Vagina (tissue), 2 donors: ENCODE data around the gene ZNF524. TPM values are rescaled to one million over a fixed set of nuclear protein-coding genes. Genes with fewer than 3 reads are reported as not detected.

ENCODE experiments used
- DNase-seq, 2 donors: peaks; one replicate each; pipeline ENCODE4 v3.0.0-alpha.2; 2017; ENCODE audit errors: extremely low spot score in 2 of 2
- H3K27ac ChIP-seq: fragments of 200-600 bp; sonication (generic); one replicate; pipeline ENCODE4 v1.5.1; 2019
- H3K27me3 ChIP-seq: fragments of 200-600 bp; sonication (generic); one replicate; pipeline ENCODE4 v1.5.1; 2019
- H3K36me3 ChIP-seq, 2 donors: fragments of 200-600 bp; sonication (generic); one replicate each; pipeline ENCODE4 v1.5.1; 2017 to 2019
- H3K4me1 ChIP-seq: fragments of 200-600 bp; sonication (generic); one replicate; pipeline ENCODE4 v1.5.1; 2019
- H3K4me3 ChIP-seq, 2 donors: fragments of 200-600 bp; sonication (generic); 1 replicate in 1 of 2; 2 replicates in 1 of 2; pipeline ENCODE4 v1.5.1; 2016 to 2019
- H3K9me3 ChIP-seq: fragments of 200-600 bp; sonication (generic); one replicate; pipeline ENCODE4 v1.5.1; 2019
- CTCF ChIP-seq, 3 experiments: fragments of 450-650 bp in 2 of 3; fragments of 200-600 bp in 1 of 3; sonication (generic) in 1 of 3; IDR thresholded peaks; one replicate each; pipeline ENCODE4 v1.5.1; 2017 to 2019; ENCODE audit warnings: antibody characterized with exemption in 3 of 3, mild to moderate bottlenecking in 2 of 3, moderate library complexity in 2 of 3
- POLR2A ChIP-seq, 2 donors: fragments of 450-650 bp; IDR thresholded peaks; one replicate each; pipeline ENCODE4 v1.6.1; 2017; ENCODE audit warnings: antibody characterized with exemption in 2 of 2, mild to moderate bottlenecking in 2 of 2, moderate library complexity in 2 of 2
- POLR2AphosphoS5 ChIP-seq, 2 donors: sonication (generic); formaldehyde crosslinking; IDR thresholded peaks; one replicate each; pipeline ENCODE4 v1.9.0; 2017; ENCODE audit warnings: antibody characterized with exemption in 2 of 2, mild to moderate bottlenecking in 2 of 2, low read depth in 1 of 2; ENCODE audit not compliant: insufficient read depth in 1 of 2
- intact Hi-C: fragments of 100-400 bp; cut with DNase I; formaldehyde crosslinking; loops from one replicate; pipeline ENCODE4 v1.15.1; 2023
- total RNA-seq: library from RNA; depleted of rRNA; stranded (reverse); fragments of >200 nt; gene quantifications from one replicate; pipeline ENCODE4 v1.2.3, GENCODE V29; 2016

ZNF524 gene
- total RNA-seq, 1 donor from 2014 or later: 15.5 TPM

- H3K4me1 ChIP-seq: peaks cover 50% of the 10 kb centered on the region
- intact Hi-C loops: no loop called here
- peak overlapping the region; percentile 74 to 94 for H3K4me3 ChIP-seq
- no peaks in the 10 kb centered on the region for H3K9me3 ChIP-seq
- no peaks in the 10 kb centered on the region for H3K27me3 ChIP-seq
- TF ChIP-seq CTCF (IDR thresholded peaks at IDR 0.05) (no peak), POLR2A (IDR thresholded peaks at IDR 0.05) (no peak), POLR2AphosphoS5 (IDR thresholded peaks at IDR 0.05; ENCODE audit: insufficient read depth in 1 of 2, low read depth in 1 of 2) (no peak)
- no peak for DNase-seq
- H3K27ac ChIP-seq: peak overlapping the region; percentile 85
- peaks cover 0 to 11% of the 10 kb centered on the region in 2 donors for H3K36me3 ChIP-seq
Measured at GRCh38 chr19:55646889-55647731, 47.0 kb downstream of the ZNF524 start.

GRCh38 chr19:55647732-55648584 lies 47.9 kb downstream of the ZNF524 start, which contains the start of gene CCDC106:
Gene CCDC106 (plus strand): TSS chr19:55648212. CDS start chr19:55649047, 835 bp downstream.
- DNase-seq: no peak
- Histone ChIP-seq H3K4me3 (peak within 1 kb of the TSS; percentile 74 to 94), H3K4me1 (peaks cover 45% of the 10 kb centered on the region), H3K36me3 (peaks cover 0 to 11% of the 10 kb centered on the region in 2 donors), H3K27ac (peak within 1 kb of the TSS; percentile 85), H3K27me3 (no peaks in the 10 kb centered on the region), H3K9me3 (no peaks in the 10 kb centered on the region)
- intact Hi-C loops: no loop called here
- TF ChIP-seq POLR2AphosphoS5 (IDR thresholded peaks at IDR 0.05; ENCODE audit: insufficient read depth in 1 of 2, low read depth in 1 of 2) (peak in 1 of 2 donors; percentile 27), CTCF (IDR thresholded peaks at IDR 0.05) (no peak)

DNA sequence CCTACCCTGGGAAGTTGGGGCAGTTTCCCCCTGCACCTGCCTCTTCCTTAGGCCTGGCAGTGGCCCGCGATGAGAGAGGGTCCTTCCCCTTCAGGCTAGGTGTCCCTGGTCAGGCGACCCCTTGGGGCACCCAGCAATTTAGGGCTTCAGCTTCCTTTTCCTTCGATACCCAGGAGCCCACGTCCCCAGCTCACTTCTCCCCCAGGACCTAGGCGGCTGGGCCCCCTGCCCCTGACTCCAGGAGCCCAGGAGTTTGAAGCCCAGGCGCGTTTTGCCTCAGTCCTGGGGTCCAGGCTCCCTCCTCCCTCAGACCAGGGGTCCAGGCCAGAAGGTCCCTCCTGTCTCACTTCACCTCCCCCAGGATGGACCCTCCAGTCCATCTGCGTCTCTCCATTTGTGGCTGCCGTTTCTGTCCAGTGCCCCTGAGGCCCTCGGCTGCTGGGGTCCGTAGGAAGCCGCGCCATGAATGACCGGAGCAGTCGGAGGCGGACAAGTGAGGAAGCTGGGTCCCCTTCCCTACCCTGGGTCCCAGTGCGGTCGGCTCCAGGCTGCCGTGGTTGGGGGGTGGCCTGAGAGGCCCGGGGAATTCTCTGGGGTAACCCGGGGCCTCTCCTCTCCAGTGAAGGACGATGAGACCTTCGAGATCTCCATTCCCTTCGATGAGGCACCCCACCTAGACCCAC lies 48.6 kb downstream of the ZNF524 start:
- Histone ChIP-seq H3K9me3 (no peaks in the 10 kb centered on the region), H3K27me3 (no peaks in the 10 kb centered on the region), H3K4me1 (peaks cover 46% of the 10 kb centered on the region), H3K36me3 (peaks cover 0 to 11% of the 10 kb centered on the region in 2 donors), H3K27ac (peak overlapping the region; percentile 85), H3K4me3 (peak overlapping the region; percentile 74 to 94)
- intact Hi-C loops: no loop called here
- DNase-seq: no peak
- TF ChIP-seq POLR2A (IDR thresholded peaks at IDR 0.05) (no peak), POLR2AphosphoS5 (IDR thresholded peaks at IDR 0.05; ENCODE audit: insufficient read depth in 1 of 2, low read depth in 1 of 2) (peak in 1 of 2 donors; percentile 22), CTCF (IDR thresholded peaks at IDR 0.05) (no peak)

GRCh38 chr19:55649268-55650125 lies 49.4 kb downstream of the ZNF524 start:
- H3K9me3 ChIP-seq: no peaks in the 10 kb centered on the region
- intact Hi-C loops: no loop called here
- no peaks in the 10 kb centered on the region for H3K27me3 ChIP-seq
- peaks cover 39% of the 10 kb centered on the region for H3K4me1 ChIP-seq
- no peak overlapping the region for H3K27ac ChIP-seq
- peak overlapping the region; percentile 74 to 94 for H3K4me3 ChIP-seq
- no peak for DNase-seq
- TF ChIP-seq POLR2AphosphoS5 (IDR thresholded peaks at IDR 0.05; ENCODE audit: insufficient read depth in 1 of 2, low read depth in 1 of 2) (no peak), POLR2A (IDR thresholded peaks at IDR 0.05) (no peak), CTCF (IDR thresholded peaks at IDR 0.05) (no peak)
- H3K36me3 ChIP-seq: peaks cover 0 to 11% of the 10 kb centered on the region in 2 donors
